ENCODE data around the gene MEIS2.
"Not testable (repeated sequence)": the region's sequence is repeated elsewhere in the genome, so short reads cannot be mapped to it uniquely, and the experiment has no call there.

MEIS2 gene

DNA sequence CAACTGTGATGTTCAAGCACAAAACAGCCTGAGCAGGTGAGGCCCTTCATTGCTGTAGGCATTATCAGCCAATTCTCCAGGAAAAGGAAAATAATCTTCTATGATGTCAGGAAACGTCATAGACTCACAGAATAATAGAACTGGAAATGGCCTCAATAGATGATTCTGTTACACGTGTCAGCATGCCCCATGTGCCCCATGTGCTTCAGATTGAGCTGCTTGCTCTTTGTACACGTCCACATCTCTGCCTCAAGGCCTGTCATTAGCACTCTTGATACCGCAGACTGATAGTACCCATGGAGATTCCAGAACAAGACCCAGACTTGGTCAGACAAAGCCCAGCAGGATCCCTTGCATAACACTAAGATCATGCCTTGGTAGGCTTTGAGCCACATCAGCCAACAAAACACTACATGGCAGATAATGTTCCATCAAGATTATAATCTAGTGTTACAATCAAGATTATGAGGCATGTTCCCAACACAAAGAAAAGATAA lies 95.9 kb downstream of the MEIS2 start:
- no peak for DNase-seq

DNA sequence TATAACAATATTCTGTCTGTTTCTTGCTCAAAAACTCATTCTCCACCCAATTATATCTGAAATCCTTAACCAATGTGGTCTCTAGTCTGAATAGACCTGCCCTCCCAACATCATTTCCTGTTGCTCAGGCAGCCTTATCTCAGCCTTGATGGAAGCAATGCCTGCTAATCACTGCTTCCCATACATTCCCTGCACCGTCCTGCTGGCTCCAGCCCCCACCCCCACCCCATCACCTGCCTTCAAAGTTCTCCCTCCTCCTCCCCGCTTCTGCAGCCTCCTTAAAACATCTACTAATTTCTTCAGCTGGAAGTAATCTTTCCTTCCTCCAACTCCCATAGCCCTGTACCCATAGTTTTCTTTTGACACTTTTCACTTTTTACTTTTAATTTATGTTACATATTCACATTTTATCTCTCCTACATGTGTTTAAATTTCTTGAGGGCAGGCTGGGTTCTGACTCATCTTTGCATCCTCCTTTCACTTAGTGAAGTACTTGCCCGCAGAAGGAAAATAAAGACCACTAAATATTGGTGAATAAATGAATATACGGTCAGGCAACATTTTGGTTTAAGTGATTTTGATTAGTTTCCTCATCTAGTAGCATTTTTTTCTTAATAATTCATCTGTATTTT lies 98.2 kb downstream of the MEIS2 start:
- DNase-seq, result no peak

DNA sequence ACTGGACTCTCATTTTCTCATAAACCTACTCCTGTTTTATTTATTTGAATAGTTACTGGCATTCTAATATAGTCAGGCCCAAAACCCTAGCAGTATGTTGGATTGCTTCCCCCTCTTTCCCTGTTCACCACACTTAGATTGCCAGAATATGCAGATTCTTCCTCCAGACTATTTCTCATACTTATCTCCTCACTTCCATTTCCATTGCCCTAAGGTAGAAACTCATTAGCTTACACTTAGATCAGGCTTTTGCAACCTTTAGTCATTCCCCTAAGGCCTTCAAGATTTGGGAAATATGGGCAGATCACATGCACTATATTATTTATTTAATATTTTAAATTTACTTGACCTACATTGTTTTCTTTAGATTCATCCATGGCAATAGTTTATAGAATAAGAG lies 98.9 kb downstream of the MEIS2 start:
- no peak for DNase-seq

DNA sequence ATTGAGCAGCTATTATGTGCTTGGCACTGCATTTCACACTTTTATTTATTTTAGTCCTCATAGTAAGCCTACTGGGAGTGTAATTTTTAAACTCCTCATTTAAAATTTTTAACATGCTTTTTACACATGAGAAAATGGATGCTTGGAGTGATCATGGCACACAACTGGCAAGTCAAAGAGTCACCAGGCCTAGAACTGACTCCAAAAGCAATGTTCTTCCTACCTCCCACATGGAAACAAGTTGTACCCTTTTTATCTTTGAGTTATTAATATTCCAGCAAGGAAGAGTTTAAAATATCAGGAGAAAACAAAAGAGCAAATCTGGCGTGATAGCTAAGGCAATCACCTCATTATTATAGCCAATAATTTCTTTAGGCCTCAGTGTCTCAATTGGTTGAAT lies 100.6 kb downstream of the MEIS2 start:
- no peak for DNase-seq

DNA sequence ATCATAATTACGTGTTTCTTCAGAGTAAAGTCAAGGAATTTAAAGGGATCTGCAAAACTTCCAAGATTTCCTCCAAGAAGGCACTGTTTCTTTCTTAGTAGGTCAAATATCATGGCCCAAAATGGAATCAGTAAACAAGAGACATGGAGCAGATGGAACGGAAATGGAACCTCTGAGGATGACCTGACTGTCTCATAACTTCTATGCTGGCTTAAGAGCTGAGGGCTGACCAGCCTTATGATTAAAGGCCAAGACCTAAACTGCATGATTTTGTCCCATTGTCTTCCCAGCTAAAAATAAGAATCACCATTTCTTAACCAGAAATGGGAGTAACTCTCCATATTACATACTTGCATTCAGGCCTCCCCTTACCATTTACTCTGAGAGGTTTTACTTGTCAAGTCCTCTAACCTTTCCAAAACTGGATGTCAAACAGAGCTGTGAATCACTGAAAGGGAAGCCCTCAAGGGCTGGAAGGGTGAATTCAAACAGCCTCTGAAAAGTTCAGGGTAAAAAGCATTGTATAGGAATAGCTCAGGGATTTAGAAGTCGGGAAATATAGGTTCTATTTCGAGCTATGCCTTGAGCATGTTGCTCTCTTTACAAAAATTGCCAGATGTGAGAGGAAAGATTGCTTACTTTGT lies 103.7 kb downstream of the MEIS2 start:
- peak; percentile 21 for DNase-seq

DNA sequence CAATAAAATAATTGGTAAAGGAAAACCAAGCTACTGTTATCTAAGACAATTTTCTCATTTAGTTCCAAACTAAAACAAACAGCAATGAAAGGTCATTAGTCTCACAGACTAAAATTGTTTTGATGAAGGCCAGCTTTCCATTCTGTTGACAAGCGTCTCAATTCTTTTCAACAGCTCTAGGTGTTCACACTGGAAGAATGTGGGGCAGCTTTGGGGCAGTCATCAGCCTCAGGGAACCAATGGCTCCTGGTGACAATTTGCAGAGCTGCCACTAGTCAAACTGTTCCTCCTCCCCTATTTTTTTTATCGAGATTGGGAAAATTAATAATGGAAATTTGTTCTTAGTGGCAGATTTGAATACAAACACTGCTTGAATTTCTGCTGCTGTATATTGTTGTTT lies 104.2 kb downstream of the MEIS2 start:
- DNase-seq, result no peak

DNA sequence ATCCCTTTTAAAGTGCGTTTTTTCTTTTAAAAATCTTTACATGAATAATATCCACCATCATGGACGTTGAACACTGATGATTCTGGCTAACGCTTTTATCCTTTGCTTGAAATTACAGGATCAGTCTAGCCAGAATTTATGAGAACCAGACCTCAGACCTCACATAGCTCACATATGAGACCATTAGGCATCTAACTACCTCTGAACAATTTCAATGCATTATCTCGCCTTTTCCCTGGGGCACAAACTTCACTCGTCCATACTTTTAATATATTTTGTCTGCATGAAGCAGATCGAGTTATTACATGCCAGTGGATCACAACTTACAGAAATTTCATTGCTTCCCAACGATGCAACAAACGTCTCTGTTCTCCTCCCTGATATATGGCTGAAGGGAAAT lies 105.6 kb downstream of the MEIS2 start:
- no peak for DNase-seq

DNA sequence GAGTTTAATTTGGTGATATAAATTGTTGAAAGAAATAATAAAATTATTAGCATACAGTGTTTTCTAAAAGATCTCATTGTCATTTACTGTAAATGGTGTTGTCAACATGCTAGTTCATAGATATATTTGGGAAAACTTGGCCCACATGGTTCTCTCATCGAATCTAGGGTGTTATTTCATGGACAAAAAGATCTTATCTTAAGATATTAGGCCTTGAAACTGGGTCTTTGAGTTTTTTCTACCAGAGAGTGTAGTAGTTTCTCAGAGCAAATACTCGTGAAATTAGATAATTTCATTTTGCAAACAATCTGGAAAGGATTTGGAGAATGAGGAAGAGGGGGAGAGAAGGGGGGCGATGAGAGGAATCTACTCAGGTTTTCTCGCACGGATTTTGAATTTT lies 107.9 kb downstream of the MEIS2 start:
- no peak for DNase-seq

DNA sequence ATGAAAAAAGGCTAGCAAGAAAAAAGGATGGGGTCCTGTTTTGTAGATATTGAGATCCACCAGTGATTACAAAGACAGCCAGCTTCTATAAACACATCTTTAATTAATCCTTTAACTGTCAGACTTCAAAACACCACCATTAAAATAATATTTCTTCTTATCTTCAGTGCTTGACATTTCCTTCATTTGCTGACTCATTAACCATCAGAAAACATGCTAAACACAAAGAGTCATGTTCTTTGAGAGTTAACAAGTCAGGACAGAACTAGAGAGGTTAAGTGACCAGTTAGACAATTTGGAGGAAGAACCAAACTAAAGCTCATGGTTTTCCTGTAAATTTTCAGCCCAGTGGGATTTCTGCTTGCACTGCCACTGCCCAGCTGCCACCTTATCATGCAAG lies 111.4 kb downstream of the MEIS2 start:
- DNase-seq, result no peak

DNA sequence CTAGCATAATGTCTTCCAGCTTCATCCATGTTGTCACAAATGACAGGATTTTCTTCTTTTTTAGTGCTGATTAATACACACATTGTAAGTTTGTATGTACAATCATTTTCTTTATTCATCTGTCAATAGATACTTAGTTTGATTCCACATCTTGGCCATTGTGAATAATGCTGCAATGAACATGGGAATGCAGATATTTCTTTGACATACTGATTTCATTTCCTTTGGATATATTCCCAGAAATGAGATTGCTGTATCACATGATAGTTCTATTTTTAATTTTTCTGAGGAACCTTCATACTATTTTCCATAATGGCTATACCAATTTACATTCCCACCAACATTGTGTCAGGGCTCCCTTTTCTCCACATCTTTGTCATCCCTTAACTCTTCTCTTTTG lies 117.9 kb downstream of the MEIS2 start:
- no peak for DNase-seq

DNA sequence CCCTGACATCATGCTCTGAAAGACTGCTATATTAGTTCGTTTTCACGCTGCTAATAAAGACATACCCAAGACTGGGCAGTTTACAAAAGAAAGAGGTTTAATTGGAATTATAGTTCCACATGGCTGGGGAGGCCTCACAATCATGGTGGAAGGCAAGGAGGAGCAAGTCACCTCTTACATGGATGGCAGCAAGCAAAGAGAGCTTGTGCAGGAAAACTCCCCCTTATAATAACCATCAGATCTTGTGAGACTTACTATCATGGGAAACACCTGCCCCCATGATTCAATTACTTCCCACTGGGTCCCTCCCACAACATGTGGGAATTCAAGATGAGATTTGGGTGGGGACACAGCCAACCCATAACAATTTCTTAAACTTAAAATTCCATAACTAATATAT lies 120.1 kb downstream of the MEIS2 start:
- not testable (repeated sequence) for DNase-seq

DNA sequence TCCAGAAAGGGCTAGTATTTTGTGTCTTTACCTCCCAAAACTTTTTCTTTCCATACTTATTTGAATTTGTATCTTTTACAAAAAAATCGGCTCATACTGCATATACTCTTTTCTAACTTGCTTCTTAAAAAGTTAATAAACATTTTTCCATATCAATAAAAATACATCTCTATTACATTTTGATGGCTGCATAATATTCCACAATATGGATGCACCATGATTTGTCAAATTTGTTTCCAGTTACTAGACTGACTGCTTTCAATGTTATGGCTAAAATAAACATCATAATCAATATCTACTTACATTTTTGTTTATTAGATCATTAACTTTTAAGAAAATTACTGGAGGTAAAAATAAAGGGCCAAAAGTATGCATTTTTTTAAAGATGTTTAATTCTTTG lies 121.7 kb downstream of the MEIS2 start:
- DNase-seq, result no peak

DNA sequence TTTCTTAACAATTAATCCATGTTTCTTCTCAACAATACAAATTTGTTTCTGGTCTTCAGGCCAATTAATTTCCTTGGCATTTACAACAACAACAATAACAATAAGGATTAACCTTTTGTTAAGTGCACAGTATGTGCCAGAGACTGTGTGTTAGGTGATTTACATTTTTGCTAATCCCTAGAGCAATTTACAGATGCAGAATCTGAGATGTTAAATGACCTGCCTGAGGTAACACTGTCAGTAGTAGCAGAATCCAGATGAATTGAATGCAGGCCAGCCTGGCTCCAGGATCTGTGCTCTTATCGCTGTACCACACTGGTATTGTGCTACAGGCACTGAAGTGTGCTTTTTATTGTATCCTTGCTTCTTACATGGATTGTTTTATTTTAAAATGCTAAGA lies 122.2 kb downstream of the MEIS2 start:
- peak; percentile 45 for DNase-seq

DNA sequence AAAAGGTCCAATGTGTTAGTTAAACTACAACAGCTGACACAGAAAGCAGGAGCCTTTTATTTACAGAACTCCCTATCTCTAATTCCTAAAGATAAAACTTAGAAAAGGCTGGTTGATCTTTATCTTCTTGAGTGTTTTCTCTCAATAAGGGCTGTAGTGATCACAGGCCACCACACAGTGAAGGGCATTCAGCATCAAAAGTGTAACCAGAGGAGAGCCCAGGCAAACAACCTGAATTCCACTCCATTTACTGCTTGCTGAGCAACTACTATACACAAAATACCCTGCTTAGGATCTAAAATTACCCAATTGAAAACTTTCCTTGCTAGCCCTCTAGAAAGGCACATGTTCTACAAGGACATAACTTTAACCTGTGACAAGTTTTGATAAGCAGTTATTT lies 122.7 kb downstream of the MEIS2 start:
- peak; percentile 29 for DNase-seq

DNA sequence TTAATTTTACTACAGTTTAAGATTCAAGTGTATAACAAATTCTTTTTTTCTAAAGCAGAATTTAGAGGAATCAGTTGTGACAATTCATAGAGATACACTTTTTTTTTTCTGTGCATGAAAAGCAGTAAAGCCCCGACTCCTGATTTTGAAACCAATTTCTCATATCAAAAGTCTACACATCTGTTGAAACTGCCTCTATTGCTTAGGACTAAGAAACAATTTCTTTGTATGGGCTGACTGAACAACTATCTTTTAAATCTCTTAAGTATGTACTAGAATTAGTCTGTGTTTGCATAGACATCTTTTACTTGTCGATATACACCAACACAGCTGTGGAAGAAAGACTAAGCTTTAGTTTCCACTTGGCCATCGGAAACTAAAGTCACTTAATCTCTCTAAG lies 127.6 kb downstream of the MEIS2 start:
- no peak for DNase-seq

DNA sequence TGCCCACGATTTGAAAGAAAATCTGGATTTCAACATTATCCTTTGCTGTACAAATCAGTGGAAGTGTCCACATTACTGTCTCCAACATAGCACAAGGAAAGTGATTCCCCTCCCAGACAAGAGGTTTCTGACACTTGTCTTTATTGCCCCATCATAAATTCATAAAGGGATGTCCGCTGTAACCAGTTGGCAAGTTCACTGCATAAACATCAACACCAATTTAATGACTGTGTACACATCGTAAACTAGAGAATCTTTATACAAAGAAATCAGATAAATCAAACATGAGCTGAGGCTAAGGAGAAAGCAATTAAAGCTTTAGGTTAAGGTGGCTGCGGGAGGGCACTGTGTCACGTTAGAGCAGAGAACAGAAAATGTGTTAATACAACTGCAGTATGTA lies 129.8 kb downstream of the MEIS2 start:
- DNase-seq, result peak; percentile 98

DNA sequence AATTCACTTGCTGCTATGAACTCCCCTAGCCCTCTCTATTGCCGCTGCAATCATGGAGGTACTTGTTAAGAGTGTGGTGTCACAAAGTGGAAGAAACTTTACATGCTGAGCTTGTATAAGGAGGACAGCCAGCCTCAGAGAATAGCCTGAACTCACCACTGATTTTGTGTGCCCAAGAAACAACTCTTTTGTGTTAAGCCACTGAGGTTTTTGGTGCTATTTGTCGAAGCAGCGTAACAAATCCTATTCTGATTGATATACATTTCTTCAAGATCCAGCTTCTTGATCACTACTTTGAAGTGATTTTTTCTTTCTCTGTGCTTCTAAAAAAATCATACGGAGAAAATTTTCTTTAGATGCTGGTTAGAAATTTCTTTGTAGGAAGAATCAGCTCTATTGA lies 132.4 kb downstream of the MEIS2 start:
- no peak for DNase-seq

DNA sequence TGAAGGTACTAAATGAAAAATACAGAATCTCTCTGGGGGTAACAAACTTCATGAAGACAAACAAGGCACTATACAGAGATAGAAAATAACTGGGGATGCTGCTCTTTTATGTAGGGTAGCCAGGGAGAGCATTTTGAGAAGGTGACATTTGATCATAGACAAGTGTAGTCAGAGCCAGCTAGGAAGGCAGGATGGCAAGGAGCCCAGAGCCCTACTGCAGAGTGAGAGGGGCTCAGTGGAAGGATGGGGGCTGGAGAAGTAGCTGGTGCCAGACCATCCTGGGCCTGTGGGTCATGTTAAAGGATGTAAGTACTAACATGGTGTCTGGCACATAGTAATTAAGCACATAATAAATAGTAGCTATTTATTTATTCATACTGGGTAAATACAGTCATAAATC lies 133.6 kb downstream of the MEIS2 start:
- peak; percentile 73 for DNase-seq

DNA sequence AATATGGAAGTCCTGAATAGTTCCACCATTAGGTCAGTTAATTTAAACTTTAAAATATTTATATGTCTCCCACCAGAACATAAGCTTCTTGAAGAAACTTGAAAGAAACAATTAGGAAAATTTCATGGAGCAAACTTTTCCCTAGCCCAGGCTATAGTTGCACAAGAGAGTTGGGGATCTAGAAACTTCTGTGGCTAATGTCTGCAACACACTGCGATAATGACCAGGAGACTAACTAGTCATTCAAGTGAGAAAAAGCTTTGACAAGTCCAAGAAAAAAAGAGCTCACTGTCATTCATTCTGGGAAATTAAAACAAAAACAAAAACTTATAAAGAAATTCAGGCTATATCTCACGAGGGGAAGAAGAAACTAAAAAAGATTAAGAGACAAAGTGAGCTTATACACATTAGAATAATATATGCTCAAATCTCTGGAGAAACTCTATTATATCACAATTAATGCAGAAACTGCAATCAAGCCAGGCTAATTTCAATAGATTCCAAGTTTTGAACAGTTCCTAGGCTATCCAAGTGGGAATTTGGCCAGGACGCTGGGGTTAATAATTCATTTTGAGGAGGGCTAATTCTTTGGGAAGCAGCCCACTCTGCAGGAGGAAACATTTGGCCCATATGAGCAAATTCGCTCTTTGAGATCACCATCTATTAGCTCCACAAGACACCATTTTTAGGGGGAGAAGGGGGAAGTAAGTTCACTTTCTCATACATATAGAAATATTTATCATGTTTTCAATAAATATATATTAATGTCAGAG lies 134.6 kb downstream of the MEIS2 start:
- DNase-seq, result no peak

DNA sequence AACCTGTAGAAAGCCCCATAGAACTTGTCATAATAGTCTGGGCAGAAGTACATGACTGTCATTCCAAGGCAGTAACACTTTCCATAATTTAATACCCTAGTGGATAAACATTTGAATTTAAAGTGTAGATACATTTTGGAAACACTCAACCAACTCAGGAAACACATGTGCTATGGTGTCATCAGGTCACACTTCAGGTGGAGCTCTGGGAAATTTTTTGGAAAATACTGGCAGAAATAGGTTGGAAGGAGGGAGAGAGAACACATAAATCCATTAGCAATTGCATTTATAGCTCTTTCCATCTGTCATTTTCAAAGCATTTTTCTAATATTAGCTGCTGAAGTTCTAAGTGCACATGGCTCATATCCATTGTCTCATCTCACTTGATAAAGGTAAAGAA lies 135.7 kb downstream of the MEIS2 start:
- DNase-seq, result no peak

DNA sequence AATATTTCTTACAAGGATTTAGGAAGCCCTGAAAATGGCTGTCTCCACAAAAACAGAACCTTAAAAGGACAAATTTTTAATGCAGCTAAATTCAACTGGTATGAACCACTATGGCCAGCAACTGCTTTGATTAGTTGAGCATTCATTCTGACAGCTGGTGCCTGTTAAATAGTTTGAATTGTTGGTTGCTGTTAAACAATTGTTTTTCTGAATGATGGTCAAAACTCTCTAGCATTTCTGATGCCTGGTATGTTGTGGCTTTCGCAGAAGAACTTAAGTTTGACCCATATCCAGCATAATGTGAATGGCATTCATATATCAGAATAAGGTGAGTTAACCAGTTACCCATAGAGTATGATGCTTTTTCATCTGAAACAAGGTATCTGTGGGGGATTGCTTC lies 138.4 kb downstream of the MEIS2 start:
- DNase-seq, result no peak

DNA sequence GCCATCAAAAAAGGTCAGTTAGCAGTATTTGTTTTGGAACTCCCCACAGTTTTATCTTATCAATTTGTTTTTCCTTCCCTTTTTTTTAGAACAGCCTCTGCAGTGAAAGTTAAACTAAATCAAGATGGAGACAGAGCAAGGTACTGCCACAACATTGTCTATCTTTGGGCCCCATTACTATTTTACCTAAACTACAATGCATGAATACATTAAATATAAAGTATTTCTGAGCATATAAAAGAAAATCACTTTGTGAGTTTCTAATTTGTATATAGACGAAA lies 139.5 kb downstream of the MEIS2 start:
- no peak for DNase-seq

DNA sequence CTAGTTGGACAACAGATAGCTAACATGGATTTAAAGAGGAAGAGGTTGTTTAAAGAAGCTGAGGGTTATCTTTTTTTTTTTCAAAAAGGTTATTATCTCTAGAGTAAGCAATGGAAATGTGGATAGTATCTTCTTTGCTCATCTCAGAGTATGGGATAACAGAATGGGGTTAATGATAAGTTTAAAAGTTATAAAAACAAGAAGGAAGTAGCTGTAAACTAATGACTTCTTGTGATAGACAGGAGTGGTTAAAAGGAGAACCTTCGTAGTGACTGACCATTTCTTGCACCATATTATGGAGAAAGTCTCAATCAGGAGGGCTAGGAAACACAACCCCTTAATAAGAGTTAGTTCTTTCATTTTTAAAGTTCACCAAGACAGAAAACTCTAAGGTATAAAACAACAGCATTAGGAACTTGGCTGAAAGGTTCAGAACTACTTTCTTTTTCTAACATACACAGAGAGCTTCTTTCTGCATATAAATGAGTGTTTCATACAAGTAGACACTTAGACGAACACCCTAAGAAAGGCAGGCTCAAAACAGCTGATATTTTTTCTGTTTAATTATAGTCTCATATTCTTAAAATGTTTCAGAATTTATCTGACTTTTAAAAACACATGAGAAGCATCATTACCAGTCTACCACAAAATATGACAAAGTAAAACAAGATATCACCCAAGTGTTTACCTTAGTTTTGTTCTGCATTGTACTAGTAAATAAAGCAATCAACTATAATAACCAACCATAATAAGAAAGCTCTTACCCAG lies 140.0 kb downstream of the MEIS2 start:
- DNase-seq, result no peak

DNA sequence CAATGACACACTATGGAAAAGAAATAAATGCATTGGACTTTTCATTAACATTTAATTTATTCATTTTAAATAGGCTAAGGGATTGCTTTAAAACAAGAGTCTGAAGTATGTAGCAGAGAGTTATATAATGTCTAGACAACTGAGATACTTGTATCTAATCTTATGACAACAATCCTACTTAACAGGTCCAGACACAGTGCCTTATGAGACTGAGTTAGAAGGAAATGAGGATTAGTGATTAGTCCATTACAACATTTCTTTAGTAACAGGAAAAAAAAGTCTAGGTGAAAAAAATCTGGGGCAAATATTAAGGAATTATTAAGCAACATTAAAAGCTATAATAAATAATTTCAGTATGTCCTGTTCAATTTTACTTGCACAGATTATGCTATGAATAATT lies 140.6 kb downstream of the MEIS2 start:
- no peak for DNase-seq
